AG08395 (cell line): ENCODE results near the gene PITPNC1.
"Not testable (repeated sequence)": the region's sequence is repeated elsewhere in the genome, so short reads cannot be mapped to it uniquely, and the experiment has no call there.

Experiments used
- DNase-seq: peaks from one replicate; pipeline ENCODE4 v3.0.0; 2012; ENCODE audit warnings: mixed read lengths, low spot score

The PITPNC1 gene

DNA sequence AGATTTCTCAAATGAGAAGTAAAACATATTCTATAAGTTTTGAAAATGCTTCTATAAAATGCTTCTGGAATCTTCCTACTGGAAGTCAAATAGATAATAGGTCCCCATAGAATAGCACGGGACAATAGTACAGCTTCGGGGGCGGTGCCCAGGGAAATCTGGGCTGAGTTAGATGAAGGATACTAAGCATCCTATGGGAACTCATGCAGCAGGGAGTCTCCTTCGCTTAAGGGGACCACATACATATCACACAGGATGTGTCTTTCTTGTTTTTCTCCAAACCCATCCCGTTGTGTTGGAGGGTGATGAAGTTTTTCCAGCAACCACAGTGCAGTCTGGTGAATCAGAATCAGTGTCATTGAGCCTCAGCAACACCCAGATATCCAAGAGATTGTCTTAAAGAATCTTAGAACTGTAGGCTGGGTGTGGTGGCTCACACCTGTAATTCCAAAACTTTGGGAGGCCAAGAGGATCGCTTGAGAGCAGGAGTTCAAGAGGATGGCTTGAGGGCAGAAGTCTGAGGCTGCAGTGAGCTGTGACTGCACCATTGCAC, 84.2 kb downstream of the PITPNC1 start:
- no peak for DNase-seq

DNA sequence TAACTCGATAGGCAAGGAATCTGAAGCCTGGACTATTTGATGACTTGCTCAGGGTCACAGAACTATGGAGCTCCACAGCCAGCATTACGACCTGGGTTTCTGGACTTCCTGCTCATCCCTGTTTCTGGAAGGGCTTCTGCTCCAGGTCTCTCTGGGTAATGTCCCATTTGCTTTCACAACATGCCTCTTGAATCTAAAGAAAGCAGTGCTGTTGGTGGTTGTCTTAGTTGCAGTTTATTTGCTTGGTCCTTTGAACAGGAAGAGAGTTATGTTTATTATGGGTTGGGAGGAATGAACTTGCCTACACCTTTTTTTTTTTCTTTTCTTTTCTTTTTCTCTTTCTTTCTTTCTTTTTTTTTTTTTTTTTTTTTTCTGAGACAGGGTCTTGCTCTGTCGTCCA, 84.8 kb downstream of the PITPNC1 start:
- no peak for DNase-seq

DNA sequence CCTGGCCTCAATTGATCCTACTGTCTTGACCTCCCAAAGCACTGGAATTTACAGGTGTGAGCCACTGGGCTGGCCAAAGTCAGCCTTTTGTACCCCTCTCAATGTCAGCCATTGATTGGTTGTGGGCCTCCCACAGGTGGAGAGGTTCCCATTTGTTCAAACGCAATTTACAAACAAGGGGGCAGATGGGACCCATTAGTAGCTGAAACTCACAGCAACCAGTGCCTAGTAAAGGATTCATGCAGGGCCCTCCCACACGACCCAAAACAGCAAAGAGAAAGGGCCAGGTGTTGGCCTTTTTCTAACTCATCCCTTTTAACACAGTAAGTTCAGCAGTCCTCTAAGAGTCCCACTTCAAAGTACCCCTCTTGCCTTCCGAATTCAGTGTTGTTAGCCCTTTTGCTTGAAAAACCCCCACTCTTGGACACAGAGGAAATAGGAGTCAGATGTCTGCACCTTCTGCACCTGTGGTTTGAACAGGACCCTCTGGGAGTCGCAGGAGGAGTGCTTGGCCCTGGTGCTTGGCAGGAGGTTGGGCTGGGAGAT, 89.2 kb downstream of the PITPNC1 start:
- DNase-seq, result no peak

DNA sequence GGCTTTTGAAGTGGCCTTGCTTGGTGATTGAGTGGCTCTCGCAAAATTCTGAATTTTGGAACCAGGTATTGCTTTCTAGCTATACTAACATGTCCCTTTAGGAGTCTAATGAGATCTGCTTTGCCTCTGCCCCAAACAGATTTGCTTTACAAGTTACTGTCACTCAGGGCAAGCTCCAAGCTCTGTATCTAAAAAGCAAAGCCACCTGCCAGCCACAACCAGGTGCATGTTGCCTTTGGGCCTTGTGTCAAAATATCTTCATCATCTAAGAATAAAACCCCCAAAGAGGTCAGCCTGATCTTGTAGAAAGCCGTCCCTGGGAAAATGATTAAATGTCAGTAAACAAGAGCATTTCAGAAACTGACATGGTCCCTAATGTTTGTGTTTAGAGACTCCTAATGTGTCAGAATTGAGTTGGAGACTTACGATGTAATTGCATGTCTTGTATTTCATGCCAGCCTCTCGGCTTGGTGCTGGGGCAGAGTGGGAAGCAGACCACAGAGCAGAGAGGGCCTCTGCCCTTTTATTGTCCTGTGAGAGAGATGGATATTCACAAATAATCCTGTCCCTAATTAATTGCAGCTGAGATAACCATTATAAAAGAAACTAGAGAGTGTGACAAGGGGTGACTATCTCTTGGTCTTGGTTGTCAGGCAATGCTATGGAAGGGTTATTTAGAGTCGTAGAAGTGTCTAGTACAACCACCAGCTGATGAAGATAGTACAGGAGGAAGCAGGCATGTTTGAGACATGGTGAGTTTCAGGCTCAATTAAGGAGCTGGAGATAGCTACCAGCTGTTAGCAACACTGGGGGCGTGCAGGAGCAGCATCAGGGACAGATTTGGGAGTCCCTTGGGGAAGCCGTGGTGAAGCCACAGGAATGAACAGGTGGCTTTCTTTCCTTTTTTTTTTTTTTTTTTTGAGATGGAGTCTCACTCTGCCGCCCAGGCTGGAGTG, 90.7 kb downstream of the PITPNC1 start:
- peak; percentile 31 for DNase-seq

DNA sequence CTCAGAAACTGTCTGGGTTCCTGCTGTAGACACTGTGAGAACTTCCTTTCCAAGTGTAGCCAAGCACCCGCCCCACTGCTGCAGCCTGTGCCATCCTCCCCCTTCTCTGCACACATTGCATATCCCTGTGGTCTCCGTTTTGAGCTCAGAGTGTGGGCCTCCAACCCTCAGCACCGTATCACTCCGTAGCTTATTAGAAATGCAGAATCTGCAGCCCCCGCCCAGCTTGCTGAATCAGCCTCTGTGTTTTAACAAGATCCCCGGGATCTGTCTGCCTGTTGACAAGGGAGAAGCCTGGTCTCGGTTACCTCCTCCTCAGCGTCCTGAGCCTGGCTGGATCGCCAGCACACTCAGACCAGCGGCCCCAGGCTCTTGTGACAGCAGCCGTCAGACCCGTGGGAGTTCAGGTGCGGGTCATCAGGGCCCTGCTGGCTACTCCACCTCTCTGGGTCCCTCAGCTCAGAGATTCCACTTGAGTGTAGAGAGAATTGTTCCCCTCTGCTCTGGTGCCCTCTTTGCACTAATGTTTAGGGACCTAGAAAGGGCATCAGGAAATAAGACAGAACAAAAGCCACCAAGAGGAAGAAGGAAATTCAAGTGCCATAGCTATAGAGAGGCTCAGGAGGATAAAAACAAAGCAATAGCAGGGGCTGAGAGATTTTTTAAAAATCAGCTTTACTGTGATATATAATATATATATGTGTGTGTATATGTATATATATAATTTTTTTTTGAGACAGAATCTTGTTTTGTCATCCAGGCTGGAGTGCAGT, 92.3 kb downstream of the PITPNC1 start:
- no peak for DNase-seq

DNA sequence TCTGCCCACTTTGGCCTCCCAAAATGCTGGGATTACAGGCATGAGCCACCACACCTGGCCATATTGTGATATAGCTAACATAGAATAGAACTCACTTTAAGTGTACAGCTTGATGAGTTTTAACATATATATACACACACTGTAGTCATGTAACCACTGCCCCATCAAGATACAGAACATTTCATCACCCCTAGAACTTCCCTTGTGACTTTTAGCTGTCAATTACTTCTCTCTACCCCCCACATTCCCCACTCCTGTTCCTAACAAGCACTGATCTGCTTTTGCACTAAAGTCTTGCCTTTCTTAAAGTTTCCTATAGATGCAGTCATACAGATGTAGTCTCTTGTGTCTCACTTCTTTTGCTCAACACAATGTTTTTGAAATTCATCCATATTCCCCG, 93.1 kb downstream of the PITPNC1 start:
- DNase-seq, result no peak

DNA sequence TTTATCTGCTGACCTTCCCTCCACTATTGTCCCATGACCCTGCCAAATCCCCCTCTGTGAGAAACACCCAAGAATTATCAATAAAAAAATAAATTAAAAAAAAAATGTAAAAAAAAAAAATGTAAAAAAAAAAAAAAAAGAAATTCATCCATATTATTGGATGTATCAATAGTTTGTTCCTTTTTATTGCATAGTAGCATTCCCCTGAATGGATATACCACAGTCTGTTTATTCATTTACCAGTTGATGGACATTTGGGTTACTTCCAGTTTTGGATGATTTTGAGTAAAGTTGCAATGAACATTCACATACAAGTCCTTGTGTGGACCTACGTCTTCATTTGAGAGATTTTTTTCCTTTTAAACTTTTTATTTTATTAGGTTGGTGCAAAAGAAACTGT, 94.0 kb downstream of the PITPNC1 start:
- no peak for DNase-seq

DNA sequence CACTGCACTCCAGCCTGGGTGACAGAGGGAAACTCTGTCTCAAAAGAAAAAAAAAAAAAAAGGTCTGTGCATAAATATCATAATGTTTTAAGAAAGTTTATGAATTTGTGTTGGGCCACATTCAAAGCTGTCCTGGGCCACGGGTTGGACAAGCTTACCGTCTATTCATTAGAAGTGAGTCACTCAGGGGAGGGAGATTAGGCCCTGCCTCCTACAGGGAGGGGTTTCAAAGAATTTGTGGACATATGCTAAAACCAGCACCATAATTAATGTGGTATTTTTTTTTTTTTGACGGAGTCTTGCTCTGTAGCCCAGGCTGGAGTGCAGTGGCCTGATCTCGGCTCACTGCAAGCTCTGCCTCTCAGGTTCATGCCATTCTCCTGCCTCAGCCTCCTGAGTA, 95.5 kb downstream of the PITPNC1 start:
- DNase-seq, result peak; percentile 16

DNA sequence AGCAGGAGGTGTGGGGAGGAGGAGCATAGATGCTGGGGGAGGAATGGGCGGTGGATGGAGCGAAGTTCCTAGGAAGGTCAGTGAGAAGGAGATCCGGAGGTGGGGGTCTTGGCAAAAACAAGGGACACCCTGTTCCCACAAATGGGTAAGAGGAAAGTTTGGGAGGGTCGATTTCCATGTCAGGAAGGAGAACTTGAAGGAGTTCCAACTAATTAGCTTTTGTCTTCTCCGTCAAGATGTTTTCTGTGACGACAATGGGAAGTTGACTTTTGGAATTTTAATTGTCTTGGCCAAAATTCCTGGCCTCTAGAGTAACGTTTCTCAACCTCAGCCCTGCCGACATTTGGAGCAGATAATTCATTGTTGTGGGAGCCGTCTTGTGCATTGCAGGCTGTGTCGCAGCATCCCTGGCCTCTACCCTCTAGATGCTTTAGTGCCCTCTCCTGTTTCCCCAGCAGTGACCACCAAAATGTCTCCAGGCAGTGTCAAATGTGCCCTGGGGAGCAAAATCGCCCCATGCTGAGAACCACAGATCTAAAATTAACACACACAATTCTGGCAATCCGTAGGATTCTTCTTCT, 97.1 kb downstream of the PITPNC1 start:
- DNase-seq, result peak; percentile 80

DNA sequence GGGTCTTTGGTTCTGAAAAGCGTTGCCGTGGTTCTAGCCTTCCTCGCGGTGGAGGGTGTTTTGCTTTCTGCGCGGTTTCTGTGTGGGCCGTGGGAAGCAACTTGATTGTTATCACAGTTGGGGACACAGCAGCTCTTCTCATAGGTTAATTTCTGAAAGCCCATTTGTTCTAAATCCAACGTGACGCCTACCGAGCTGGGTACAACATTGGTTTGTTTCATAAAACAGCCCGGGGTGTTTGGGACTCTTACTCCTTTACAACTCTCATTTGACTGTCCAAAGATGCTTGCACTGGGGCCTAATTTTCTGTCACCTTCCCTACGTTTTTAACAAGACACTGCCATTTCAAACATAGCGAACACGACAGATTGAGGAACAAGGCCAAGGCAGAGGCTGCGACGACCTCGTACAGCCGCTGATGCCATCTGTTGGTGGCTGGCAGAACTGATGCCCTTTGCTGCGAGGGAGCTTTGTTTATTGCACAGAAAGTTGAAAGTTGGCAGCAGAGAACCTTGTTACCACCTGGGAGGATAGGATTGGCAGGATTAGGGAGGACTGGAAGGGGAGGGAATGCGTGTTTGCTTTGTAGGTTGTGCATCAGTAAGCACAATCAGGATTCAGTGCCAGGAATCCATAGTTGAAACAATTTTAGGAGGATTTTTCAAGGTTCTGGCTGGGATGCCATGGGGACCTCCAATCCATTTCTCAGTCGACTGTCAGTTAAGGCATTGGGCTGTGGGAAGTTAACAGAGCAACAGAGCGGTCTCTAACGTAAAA, 98.3 kb downstream of the PITPNC1 start:
- peak; percentile 72 for DNase-seq

DNA sequence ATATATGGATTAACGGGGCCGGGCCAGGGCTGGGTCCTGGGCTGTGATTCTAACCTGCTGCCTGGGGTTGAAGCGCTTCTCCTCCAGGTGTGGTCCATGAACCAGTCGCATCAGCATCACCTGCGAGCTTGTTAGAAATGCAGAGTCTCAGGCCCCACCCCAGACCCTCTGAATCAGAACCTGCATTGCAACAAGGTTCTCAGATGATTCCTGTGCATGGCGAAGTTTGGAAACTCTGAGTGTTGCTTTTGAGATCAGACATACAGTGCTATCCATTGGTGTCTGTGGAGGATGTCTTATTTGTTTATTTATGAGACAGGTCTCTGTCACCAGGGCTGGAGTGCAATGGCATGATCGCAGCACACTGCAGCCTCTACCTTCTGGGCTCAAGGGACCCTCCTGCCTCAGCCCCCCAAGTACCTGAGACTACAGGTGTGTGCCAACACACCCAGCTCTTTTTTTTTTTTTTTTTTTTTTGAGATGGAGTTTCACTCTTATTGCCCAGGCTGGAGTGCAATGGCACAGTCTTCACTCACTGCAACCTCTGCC, 99.8 kb downstream of the PITPNC1 start:
- no peak for DNase-seq

DNA sequence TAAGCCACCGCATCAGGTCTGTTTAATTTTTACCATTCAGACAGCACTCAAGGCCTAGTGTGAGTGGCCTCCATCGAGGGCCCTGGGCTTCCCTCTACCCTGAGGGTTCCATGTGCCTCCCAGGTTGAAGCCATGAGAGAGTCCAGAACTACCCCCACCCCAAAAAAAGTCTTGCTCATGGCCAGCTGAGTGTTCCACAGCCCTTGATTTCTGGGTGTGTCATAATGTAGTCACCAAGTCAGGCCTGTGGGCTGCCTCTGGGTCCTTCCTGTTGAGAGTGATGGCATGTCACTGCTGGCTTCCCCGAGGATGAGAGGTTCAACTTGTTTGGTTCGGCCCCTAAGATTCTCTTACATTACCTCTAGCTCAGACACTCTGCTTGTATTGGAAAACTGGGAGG, 100.6 kb downstream of the PITPNC1 start:
- peak; percentile 33 for DNase-seq

DNA sequence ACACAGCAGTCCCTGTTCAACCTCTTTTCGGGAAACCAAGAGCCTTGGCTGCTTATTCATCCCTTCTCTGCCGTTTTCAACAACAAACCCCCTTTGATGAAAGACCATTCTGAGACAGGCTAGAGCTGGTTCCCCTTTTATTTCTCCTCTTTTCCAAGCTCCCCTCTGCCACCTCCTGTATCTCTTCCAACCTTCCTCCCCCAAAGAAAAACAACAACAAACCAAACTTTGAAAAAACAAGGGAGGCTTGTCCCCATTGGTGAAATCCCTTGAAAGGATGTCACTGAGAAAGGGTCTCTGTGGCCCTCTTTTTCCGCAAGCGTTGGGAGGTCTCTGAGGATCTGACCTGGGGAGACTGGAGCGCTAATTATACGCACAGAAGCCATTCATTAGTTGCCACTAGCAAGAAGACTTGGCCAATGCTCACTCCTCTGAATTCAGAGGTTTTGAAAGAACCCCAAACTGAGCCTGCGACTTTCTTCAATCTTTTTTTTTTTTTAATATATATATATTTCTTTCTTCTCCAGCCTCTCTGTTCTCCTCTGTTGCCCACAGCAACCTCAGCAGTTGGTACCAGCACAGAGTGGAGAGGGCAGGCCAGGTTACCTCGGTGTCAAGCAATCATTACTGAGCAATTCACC, 101.4 kb downstream of the PITPNC1 start:
- DNase-seq, result no peak

DNA sequence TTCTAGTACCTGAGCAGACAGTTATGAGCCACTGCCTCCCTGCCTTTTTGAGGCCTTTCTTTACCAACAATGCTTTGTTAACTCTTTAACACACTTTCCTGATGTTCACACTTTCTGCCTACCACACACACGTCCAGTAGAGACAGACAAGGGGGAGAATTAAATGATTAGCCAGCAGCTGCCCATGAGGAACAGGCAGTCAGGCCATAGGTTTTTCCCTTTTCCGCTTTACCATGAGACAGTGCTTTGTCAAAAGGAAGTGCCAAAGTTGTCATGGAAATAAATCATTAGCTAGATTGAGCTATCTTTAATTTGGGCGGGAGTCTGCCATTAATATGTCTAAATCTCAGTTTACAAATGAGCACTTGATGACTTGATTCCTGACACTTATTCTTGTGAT, 102.1 kb downstream of the PITPNC1 start:
- DNase-seq, result no peak

DNA sequence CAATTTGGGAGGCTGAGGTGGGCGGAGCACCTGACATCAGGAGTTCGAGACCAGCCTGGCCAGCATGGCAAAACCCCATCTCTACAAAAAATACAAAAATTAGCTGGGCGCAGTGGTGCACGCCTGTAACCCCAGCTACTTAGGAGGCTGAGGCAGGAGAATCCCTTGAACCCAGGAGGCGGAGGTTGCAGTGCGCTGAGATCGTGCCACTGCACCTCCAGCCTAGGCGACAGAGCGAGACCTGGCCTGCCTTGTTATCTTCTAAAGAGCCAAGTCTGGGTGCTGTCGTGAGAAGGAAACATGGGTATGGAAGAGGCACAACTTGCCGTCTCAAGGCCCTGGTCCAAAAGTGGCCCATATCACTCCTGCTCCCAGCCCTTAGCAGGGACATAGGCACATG, 103.9 kb downstream of the PITPNC1 start:
- DNase-seq, result not testable (repeated sequence)

DNA sequence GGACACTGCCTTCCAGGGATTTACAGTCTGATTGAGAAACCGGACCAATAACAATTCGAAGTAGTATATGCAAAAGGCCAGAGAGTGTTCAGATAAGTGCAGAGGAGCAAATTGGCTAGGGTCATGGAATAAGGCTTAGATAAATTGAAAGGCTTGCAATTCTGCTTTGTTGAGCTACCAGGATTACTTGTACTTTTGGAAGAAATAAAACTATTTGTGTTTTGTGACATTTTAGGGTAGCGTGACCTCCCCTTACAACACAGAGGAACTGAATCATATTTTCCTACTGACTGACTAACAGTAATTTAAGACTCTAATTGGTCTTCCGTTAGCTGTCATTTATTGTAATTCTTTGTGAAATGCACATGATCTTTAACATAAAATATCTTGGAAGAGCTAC, 104.7 kb downstream of the PITPNC1 start:
- DNase-seq, result peak; percentile 8

DNA sequence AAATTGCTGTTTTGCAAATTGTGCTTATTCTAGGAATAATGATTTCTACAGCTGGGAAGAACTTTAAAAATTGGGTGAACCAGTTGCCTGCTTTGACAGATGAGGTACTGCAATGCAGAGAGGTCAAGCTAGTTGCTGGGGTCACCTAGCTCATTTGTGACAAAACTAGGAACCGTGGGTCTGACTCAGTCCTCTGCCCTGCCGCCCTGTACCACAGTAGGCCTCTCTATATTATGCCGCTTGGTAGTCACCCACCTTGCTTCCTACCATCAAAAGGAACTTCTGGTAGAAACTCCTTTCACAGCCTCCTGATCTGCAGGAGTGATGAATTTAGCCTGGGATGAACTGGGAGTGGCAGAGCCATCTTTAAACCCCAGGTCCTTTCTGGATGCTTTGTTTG, 105.7 kb downstream of the PITPNC1 start:
- DNase-seq, result no peak

DNA sequence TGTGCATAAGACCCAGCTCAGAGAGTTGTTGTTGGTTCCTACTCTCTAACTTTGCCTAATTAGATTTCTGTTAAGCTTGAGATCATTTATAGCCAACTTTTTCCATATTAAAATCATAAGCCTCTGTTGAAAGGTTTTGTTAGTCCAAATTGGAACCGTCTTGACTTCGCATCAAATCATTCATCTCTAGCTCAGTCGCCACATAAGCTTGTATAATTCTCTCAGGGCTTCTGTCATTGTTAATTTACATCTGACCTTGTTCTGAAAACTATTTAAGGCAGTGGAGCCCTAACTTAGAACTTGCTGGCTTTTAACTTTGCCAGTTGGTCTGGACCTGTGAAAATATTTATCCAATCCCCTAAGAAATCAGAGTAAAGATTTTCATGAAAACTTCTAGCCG, 107.2 kb downstream of the PITPNC1 start:
- no peak for DNase-seq

DNA sequence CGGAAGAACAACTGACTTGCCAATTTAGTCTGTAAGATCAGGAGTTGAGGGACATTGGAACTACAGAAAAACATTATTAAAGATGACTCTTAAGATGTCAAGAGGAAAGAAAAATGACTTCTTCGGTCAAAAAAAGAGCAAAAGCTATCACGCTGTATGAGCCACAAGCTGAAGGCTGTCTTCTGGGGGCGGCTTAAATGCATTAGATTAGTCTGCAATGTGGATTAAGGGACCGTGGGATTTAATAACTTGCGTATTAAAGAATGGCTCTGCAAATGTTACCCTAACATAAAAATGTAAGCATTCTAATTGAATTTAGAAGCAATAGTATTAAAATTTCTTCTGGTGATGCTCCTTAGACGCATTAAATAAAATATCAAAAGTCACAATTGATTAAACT, 108.6 kb downstream of the PITPNC1 start:
- DNase-seq, result no peak

DNA sequence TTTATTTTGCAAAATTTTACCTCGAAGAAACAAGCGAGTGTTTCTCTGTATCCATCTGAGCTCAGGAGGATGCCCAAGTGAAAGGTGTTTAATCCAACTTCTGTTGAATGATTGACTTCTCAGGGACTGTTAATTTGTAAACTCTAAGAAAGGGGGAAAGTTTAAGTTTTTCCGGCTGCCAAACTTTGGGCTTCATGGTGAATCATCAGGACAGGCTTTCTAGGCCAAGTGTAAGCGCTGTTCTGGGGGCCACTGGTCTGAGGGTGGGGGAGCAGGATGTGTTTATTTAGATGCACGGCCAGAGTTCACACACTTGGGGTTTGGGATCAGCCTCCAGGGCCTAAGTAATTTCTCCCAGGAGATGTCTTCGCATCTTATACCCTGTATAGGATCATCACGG, 110.4 kb downstream of the PITPNC1 start:
- DNase-seq, result no peak

DNA sequence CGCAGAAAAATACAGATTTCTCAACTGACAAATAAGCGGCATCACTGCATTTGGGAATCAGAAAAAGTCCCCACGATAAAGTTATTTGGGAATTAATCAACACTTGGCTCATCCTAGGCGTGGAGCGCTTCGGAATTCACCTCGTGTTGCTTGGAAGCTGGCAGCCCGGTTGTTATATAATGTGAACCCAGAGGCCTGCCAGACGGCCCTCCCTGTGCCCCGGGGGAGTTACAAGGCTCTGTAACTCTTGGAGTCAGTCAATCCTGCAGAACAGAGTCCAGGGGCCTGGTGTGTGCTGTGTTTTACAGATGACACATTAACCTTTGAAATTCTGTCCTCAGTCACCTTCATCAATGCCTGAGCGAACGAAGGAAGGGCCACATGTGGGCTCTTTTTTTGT, 111.1 kb downstream of the PITPNC1 start:
- no peak for DNase-seq
